LNCAP (cell line): Measurements from ENCODE around the gene FANCL.

ENCODE experiments used
- TF ChIP-seq, protein P1 (sequence below): fragments of 450-650 bp; IDR thresholded peaks from 2 replicates; pipeline ENCODE4 v1.5.1; 2017; ENCODE audit warnings: mild to moderate bottlenecking

FANCL gene

GRCh38 chr2:58215429-58215828 lies 25.7 kb downstream of the FANCL start:
- TF ChIP-seq, protein P1, sequence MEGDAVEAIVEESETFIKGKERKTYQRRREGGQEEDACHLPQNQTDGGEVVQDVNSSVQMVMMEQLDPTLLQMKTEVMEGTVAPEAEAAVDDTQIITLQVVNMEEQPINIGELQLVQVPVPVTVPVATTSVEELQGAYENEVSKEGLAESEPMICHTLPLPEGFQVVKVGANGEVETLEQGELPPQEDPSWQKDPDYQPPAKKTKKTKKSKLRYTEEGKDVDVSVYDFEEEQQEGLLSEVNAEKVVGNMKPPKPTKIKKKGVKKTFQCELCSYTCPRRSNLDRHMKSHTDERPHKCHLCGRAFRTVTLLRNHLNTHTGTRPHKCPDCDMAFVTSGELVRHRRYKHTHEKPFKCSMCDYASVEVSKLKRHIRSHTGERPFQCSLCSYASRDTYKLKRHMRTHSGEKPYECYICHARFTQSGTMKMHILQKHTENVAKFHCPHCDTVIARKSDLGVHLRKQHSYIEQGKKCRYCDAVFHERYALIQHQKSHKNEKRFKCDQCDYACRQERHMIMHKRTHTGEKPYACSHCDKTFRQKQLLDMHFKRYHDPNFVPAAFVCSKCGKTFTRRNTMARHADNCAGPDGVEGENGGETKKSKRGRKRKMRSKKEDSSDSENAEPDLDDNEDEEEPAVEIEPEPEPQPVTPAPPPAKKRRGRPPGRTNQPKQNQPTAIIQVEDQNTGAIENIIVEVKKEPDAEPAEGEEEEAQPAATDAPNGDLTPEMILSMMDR: no peak

DNA sequence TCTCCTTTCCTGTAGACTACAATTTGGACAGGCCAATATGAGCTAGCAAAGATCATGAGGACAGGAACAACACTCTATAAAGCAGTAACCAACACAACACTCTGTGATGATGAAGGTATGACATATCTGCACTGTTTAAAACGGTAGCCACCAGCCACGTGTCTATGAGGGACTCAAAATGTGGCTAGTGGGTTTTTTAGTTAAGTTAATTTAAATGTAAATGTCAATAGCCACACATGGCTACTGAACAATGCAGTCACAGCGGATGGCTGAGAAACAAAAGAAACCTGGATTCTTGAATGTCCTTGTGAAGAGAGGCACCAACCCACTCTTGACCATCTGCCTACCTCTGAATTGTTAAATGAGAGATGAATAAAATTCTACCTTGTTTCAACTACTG lies 33.9 kb downstream of the FANCL start:
- TF ChIP-seq, protein P1: no peak

DNA sequence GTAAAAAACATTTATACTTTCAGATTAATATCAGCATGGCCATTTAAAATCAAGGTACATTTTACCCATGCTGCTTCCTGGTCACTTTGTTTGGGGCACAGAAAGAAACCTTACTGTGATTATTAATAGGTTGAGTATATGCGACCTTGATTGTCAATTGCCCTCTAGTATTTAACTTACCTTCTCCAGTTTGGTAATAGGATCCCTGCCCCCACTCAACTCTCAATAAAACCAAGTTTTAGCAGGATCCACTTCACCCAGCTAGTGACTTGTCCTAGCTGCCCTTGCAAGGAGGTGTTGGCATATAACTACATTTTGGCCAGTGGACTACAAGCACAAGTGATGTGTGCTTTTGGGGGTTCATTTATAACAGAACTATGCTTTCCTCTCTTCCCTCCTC lies 34.3 kb downstream of the FANCL start:
- TF ChIP-seq, protein P1: no peak

- TF ChIP-seq, protein P1: no peak
Measured at GRCh38 chr2:58204195-58204959, 36.7 kb downstream of the FANCL start.

GRCh38 chr2:58203018-58203417 lies 38.1 kb downstream of the FANCL start:
- TF ChIP-seq, protein P1: no peak

DNA sequence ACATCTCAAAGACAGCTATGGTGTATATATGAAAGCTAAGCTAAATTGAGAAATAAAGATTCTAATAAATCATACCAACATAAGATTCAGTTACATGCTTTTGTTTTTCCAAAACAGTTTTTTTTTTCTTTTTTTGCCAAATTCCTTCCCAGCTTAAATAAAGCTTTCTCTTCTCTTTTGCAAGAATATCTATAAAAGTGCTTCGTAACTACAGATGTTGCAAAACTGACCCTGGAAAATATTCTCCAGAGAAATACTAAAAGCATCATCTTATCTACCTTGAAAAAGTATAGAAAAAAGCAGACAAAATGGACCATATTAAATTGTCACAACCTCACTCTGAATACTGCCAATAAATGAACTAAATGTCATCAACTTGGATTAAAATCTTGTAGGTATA lies 38.7 kb downstream of the FANCL start:
- TF ChIP-seq, protein P1: no peak

DNA sequence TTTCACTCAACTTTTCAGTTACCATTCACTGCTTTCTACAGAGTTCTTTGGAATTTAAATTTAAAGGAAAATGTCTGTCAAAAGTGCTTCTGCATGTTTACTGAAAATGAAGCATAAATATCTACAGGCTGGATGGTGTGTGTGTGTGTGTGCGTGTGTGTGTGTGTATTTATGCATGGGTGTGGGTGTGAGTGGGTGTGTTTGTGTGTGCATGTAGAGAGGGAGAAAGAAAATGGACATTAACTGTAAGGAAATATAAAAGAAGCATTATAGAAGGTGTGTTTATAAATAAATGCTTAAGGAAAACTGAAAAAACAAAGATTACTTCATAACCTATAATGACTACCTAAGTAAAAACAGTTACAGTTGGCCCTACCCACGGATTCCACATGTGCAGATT lies 43.2 kb downstream of the FANCL start:
- TF ChIP-seq, protein P1: no peak

DNA sequence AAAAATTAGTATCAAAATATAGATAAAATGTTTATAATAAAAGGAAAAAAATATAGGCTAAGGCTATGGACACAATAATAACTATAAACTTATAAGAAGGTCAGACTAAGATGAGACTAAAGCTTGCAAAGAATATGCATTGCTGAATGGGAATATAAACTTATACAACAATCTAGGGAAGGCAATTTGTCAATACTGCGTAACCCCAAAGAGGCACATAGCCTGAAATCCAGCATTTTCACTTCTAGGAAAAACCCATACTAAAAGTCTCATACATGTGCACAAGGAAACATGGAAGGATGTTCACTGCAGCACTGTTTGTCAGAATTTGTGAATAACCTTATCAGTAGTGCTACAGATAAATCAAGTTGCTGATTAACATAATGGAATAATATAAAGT lies 45.5 kb downstream of the FANCL start:
- TF ChIP-seq, protein P1: no peak
